Measurements from ENCODE around the gene PRRX2. TPM values are rescaled to one million over a fixed set of nuclear protein-coding genes. Genes with fewer than 3 reads are reported as not detected.

PRRX2 gene
- total and polyA plus RNA-seq, 5 donors, result 1.8 to 5.7 (median 2.8) TPM

GRCh38 chr9:129669946-129670345 is 4.5 kb downstream of the PRRX2 start:
- H3K9me3 ChIP-seq (ENCODE audit: control insufficient read depth, low read length), result no peaks in the 10 kb centered on the region
- ATAC-seq (no peak), DNase-seq (no peak)
- H3K27me3 ChIP-seq (ENCODE audit: control insufficient read depth, insufficient read depth), result no peaks in the 10 kb centered on the region
- no peaks in the 10 kb centered on the region for H3K4me1 ChIP-seq (ENCODE audit: control insufficient read depth, insufficient read depth, low read length)
- intact Hi-C loops (cut with DNase I), result no loop called here
- 79% methylated on average over 13 of the region's 13 CpGs for WGBS
- no peak overlapping the region for H3K27ac ChIP-seq (ENCODE audit: low read length)
- no peak overlapping the region for H3K4me3 ChIP-seq (ENCODE audit: low read length)

DNA sequence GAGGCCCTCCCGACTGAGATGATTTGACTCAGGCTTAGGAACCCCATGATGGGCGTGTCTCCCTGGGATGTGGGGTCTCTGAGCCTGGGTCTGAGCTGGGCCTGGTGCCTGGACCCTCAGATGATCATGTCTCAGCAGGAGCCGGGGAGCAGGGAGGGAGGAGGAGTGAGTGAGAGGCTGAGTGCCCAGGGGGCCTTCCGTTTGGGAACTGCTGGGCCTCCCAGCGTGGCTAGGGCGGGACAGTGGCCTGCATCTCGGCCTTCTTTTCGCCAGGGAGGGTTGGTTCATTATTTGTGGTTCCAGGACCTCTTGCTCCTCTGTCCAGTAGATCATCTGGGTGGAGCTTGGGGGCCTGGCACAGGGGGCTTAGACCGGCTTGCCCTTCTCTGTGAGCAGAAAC is 5.6 kb downstream of the PRRX2 start:
- Histone ChIP-seq H3K27me3 (ENCODE audit: control insufficient read depth, insufficient read depth) (no peaks in the 10 kb centered on the region), H3K27ac (ENCODE audit: low read length) (no peak overlapping the region), H3K4me3 (ENCODE audit: low read length) (no peak overlapping the region), H3K9me3 (ENCODE audit: control insufficient read depth, low read length) (no peaks in the 10 kb centered on the region), H3K4me1 (ENCODE audit: control insufficient read depth, insufficient read depth, low read length) (no peaks in the 10 kb centered on the region)
- ATAC-seq, result no peak
- peak in 1 of 3 donors; percentile 14 for DNase-seq
- intact Hi-C loops (cut with DNase I), result no loop called here
- WGBS, result 81% methylated on average over 9 of the region's 9 CpGs

DNA sequence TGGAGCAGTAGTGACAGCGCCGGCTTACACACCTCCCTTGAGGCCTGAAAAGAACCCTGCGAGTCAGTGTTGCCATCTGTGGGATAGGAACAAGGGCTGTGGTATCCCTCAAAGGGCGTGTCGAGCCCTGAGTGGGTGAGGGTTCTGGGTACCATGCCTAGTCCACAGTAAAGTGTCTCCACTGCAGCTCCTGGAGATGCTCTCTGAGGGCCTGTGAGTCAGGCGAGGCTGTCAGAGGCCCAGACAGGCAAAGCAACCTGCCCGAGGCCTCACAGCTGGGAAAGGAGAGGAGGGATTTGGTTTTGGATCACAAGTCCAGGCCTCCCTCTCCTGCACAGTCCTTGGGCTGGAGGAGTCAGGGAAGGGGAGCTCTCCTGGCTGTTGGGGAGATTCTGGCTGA is 6.1 kb downstream of the PRRX2 start:
- ATAC-seq (no peak), DNase-seq (peak in 1 of 3 donors; percentile 24)
- intact Hi-C loops (cut with DNase I), result no loop called here
- Histone ChIP-seq H3K9me3 (ENCODE audit: control insufficient read depth, low read length) (no peaks in the 10 kb centered on the region), H3K4me3 (ENCODE audit: low read length) (no peak overlapping the region), H3K27me3 (ENCODE audit: control insufficient read depth, insufficient read depth) (no peaks in the 10 kb centered on the region), H3K27ac (ENCODE audit: low read length) (no peak overlapping the region), H3K4me1 (ENCODE audit: control insufficient read depth, insufficient read depth, low read length) (no peaks in the 10 kb centered on the region)
- 74% methylated on average over 7 of the region's 7 CpGs for WGBS

GRCh38 chr9:129672702-129673101 is 7.3 kb downstream of the PRRX2 start:
- no peak for ATAC-seq
- 79% methylated on average over 8 of the region's 8 CpGs for WGBS
- intact Hi-C loops (cut with DNase I), result no loop called here
- H3K4me3 ChIP-seq (ENCODE audit: low read length), result no peak overlapping the region
- DNase-seq, result no peak
- no peak overlapping the region for H3K27ac ChIP-seq (ENCODE audit: low read length)
- no peaks in the 10 kb centered on the region for H3K9me3 ChIP-seq (ENCODE audit: control insufficient read depth, low read length)
- H3K4me1 ChIP-seq (ENCODE audit: control insufficient read depth, insufficient read depth, low read length), result no peaks in the 10 kb centered on the region
- no peaks in the 10 kb centered on the region for H3K27me3 ChIP-seq (ENCODE audit: control insufficient read depth, insufficient read depth)

GRCh38 chr9:129673602-129674001 is 8.2 kb downstream of the PRRX2 start:
- intact Hi-C loops (cut with DNase I), result no loop called here
- 53% methylated on average over 12 of the region's 12 CpGs for WGBS

DNA sequence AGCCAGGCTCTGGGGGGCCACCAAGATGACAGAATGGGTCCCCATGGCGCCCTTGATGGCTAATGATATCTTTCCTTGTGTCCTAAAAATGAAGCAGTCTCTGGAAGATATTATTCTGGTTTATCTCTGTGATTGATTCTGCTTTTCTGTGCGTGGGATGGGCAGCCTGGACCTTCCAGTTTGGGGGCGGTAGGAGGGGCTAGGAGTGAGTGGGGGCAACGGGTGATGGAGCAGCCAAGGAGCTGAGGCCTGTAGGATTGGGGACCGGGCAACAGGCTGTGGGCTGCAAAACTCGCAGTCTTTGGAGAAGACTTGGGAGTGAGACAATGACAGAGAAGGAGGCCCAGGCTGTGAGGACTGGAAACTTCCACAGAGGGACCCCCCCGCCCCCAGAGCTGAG is 8.8 kb downstream of the PRRX2 start:
- WGBS, result 76% methylated on average over 7 of the region's 7 CpGs
- Histone ChIP-seq H3K9me3 (ENCODE audit: control insufficient read depth, low read length) (no peaks in the 10 kb centered on the region), H3K27ac (ENCODE audit: low read length) (no peak overlapping the region), H3K27me3 (ENCODE audit: control insufficient read depth, insufficient read depth) (no peaks in the 10 kb centered on the region), H3K4me1 (ENCODE audit: control insufficient read depth, insufficient read depth, low read length) (no peaks in the 10 kb centered on the region), H3K4me3 (ENCODE audit: low read length) (no peak overlapping the region)
- DNase-seq (no peak), ATAC-seq (no peak)
- intact Hi-C loops (cut with DNase I), result no loop called here

More at GRCh38 chr9:129673602-129674001, 8.2 kb downstream of the PRRX2 start:
- Histone ChIP-seq H3K4me3 (ENCODE audit: low read length) (no peak overlapping the region), H3K9me3 (ENCODE audit: control insufficient read depth, low read length) (no peaks in the 10 kb centered on the region), H3K27ac (ENCODE audit: low read length) (no peak overlapping the region), H3K4me1 (ENCODE audit: control insufficient read depth, insufficient read depth, low read length) (no peaks in the 10 kb centered on the region), H3K27me3 (ENCODE audit: control insufficient read depth, insufficient read depth) (no peaks in the 10 kb centered on the region)
- no peak for ATAC-seq
- peak in 1 of 3 donors; percentile 41 for DNase-seq

GRCh38 chr9:129675620-129676019 is 10.2 kb downstream of the PRRX2 start:
- Histone ChIP-seq H3K9me3 (ENCODE audit: control insufficient read depth, low read length) (no peaks in the 10 kb centered on the region), H3K27me3 (ENCODE audit: control insufficient read depth, insufficient read depth) (no peaks in the 10 kb centered on the region), H3K27ac (ENCODE audit: low read length) (no peak overlapping the region), H3K4me3 (ENCODE audit: low read length) (no peak overlapping the region), H3K4me1 (ENCODE audit: control insufficient read depth, insufficient read depth, low read length) (no peaks in the 10 kb centered on the region)
- DNase-seq (peak in 1 of 3 donors; percentile 16), ATAC-seq (no peak)
- 70% methylated on average over 27 of the region's 27 CpGs for WGBS
- intact Hi-C loops (cut with DNase I), result no loop called here

- H3K9me3 ChIP-seq (ENCODE audit: control insufficient read depth, low read length), result no peaks in the 10 kb centered on the region
- no peak overlapping the region for H3K4me3 ChIP-seq (ENCODE audit: low read length)
- no peaks in the 10 kb centered on the region for H3K4me1 ChIP-seq (ENCODE audit: control insufficient read depth, insufficient read depth, low read length)
- ATAC-seq (no peak), DNase-seq (peak in 1 of 3 donors; percentile 25)
- no peaks in the 10 kb centered on the region for H3K27me3 ChIP-seq (ENCODE audit: control insufficient read depth, insufficient read depth)
- no peak overlapping the region for H3K27ac ChIP-seq (ENCODE audit: low read length)
- 80% methylated on average over 4 of the region's 4 CpGs for WGBS
- intact Hi-C loops (cut with DNase I), result no loop called here
Measured at GRCh38 chr9:129676287-129676686, 10.8 kb downstream of the PRRX2 start.

DNA sequence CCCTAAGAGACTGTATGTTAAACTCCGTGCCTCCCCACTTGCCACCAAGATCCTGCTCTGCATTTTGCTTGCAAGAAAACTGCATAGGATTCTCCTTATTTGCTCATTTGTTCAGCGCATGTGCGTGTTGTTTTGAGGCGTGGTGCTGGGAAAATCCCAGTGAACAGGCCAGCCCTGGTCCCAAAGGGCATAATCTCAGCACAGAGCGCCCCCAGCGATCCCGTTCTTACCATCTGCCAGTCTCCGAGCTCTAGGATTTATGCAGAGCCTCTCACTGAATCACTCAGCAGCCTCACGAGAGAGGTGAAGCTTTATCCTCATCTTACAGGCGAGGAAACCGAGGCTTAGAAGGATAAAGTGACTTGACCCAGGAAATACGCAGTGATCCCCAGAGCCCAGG is 11.5 kb downstream of the PRRX2 start:
- Histone ChIP-seq H3K4me3 (ENCODE audit: low read length) (no peak overlapping the region), H3K9me3 (ENCODE audit: control insufficient read depth, low read length) (no peaks in the 10 kb centered on the region), H3K4me1 (ENCODE audit: control insufficient read depth, insufficient read depth, low read length) (no peaks in the 10 kb centered on the region), H3K27me3 (ENCODE audit: control insufficient read depth, insufficient read depth) (no peaks in the 10 kb centered on the region), H3K27ac (ENCODE audit: low read length) (no peak overlapping the region)
- DNase-seq (peak; percentile 54 to 84 (median 62)), ATAC-seq (peak; percentile 20 to 44)
- intact Hi-C loops (cut with DNase I), result no loop called here
- 60% methylated on average over 12 of the region's 12 CpGs for WGBS

DNA sequence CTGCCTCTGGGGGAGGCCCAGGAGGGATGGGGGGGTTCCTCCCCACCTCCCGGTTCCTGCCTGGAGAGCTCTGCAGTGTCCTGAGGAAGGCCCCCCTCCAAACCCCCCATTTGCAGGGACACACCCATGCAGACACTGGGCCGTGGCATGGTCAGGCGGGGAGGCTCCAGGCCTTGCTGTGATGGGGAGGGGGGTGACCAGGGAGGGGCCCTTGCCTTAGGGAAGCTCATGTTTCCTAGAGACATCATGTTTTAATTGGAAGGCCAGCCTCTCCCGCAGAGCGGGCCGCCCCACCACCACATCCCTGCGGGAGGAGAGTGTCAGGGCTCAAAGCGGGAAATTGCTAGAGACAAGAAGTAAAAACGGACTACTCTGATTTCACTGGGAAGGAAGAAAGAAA is 12.0 kb downstream of the PRRX2 start:
- no peak overlapping the region for H3K27ac ChIP-seq (ENCODE audit: low read length)
- peak in 2 of 3 donors; percentile 53 to 61 for DNase-seq
- 49% methylated on average over 9 of the region's 9 CpGs for WGBS
- H3K9me3 ChIP-seq (ENCODE audit: control insufficient read depth, low read length), result no peaks in the 10 kb centered on the region
- no peak overlapping the region for H3K4me3 ChIP-seq (ENCODE audit: low read length)
- intact Hi-C loops (cut with DNase I), result no loop called here
- no peaks in the 10 kb centered on the region for H3K4me1 ChIP-seq (ENCODE audit: control insufficient read depth, insufficient read depth, low read length)
- peak; percentile 14 to 55 for ATAC-seq
- H3K27me3 ChIP-seq (ENCODE audit: control insufficient read depth, insufficient read depth), result no peaks in the 10 kb centered on the region

DNA sequence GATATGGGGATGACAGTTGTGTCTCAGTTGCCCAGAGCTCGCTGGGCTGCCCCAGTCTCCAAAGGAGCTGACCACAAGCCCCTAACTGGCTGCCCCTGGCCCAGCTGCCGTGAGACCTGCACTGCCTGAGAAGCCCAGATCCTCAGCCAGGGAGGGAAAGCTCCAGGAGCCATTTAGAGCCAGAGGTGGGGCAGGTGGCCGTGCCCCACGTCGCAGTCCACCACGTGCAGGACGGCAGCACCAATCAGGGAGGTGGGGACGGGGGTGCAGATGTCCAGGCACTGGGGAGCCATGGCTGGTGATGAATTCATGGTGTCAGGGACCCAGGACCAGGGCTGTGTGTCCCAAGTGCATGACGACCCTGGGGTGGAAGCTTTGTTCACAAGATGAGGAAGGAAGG is 13.4 kb downstream of the PRRX2 start:
- Histone ChIP-seq H3K4me3 (ENCODE audit: low read length) (no peak overlapping the region), H3K4me1 (ENCODE audit: control insufficient read depth, insufficient read depth, low read length) (no peaks in the 10 kb centered on the region), H3K27me3 (ENCODE audit: control insufficient read depth, insufficient read depth) (no peaks in the 10 kb centered on the region), H3K27ac (ENCODE audit: low read length) (no peak overlapping the region), H3K9me3 (ENCODE audit: control insufficient read depth, low read length) (no peaks in the 10 kb centered on the region)
- WGBS, result 77% methylated on average over 9 of the region's 9 CpGs
- intact Hi-C loops (cut with DNase I), result no loop called here
- DNase-seq (peak in 1 of 3 donors; percentile 20), ATAC-seq (no peak)

- H3K4me3 ChIP-seq (ENCODE audit: low read length), result no peak overlapping the region
- no peaks in the 10 kb centered on the region for H3K9me3 ChIP-seq (ENCODE audit: control insufficient read depth, low read length)
- ATAC-seq (no peak), DNase-seq (peak in 1 of 3 donors; percentile 7)
- intact Hi-C loops (cut with DNase I), result no loop called here
- no peaks in the 10 kb centered on the region for H3K27me3 ChIP-seq (ENCODE audit: control insufficient read depth, insufficient read depth)
- 76% methylated on average over 9 of the region's 9 CpGs for WGBS
- no peaks in the 10 kb centered on the region for H3K4me1 ChIP-seq (ENCODE audit: control insufficient read depth, insufficient read depth, low read length)
- no peak overlapping the region for H3K27ac ChIP-seq (ENCODE audit: low read length)
Measured at GRCh38 chr9:129679537-129679936, 14.1 kb downstream of the PRRX2 start.
